ENCODE data around the gene F8. TPM values are rescaled to one million over a fixed set of nuclear protein-coding genes. Genes with fewer than 3 reads are reported as not detected.

The F8 gene
- total and polyA plus RNA-seq, 10 of the 15 experiments (the other 5 are each of a cell fraction or from before 2014, with no cell fraction given): 3.0 to 8.1 (median 5.1) TPM

DNA sequence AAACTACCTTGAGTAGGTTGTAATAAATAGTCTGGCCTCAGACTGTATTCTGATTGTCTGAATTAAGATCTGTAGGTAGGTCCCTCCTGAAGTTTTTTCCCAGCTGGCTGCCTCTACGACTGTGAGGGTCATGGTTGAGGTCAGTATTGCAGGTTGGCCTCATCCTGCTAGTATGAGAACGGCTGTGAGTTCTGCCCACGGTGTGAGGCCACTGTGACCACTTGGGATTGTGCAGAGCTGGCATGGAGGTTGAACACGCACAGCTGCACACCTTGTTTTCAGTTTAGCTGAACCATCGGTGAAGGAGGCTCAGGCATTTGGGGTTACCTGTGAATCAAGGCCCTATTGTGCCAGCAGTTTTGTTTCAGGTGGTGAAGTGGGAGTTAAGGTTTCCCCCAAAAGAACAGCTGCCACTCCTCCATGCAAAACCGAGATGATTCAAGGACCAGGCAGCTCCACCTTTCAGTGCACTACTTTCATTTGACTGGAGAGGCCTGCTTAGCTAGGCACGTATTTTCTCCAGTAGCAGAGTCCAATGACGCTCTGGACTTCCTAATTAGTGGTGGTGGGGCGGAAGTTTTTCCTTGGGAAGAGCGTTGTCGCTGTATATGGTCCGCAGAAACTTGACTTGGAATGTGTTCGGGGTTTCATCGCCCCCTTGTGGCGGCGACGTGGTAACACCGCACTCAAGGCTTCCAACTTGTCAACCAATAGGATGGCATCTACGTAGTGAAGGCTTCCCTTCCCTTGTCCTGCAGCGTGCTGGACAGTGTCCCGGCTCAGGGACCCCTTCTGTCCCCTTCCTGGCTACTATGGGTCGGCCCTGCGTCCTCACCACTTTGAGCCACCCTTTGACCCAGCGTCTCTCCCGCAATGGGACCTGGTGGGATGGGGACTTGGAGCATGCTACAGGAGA is 34.6 kb upstream of the F8 start (continued):
- no peak for TF ChIP-seq CHD2 (IDR thresholded peaks at IDR 0.05; ENCODE audit: borderline replicate concordance, low read depth, low read length)
- no peak for TF ChIP-seq YY1 (IDR thresholded peaks at IDR 0.05; ENCODE audit: low read depth, low read length)
- no peak; the same call in 1 of the 2 replicates for TF ChIP-seq FOXM1 (IDR thresholded peaks at IDR 0.05; ENCODE audit: low read depth, low read length)
- no peak for TF ChIP-seq RBBP5 (conservative IDR thresholded peaks at IDR 0.05)
- TF ChIP-seq SMAD1 (IDR thresholded peaks at IDR 0.05; ENCODE audit: low read depth, partially characterized antibody): no peak
- TF ChIP-seq NR2F1 (conservative IDR thresholded peaks at IDR 0.05): no peak
- TF ChIP-seq CREB1 (IDR thresholded peaks at IDR 0.05; ENCODE audit: low read depth): peak; percentile 62; the same call in 1 of the 2 replicates
- TF ChIP-seq TARDBP (IDR thresholded peaks at IDR 0.05; ENCODE audit: borderline replicate concordance): no peak
- TF ChIP-seq HDAC6 (IDR thresholded peaks at IDR 0.05; ENCODE audit: unreplicated experiment): no peak
- no peak for TF ChIP-seq ZNF274 (IDR thresholded peaks at IDR 0.05; ENCODE audit: insufficient read depth, insufficient read length)
- TF ChIP-seq SMC3 (IDR thresholded peaks at IDR 0.05; ENCODE audit: borderline replicate concordance, low read length): peak; percentile 63; the same call in 1 of the 2 replicates
- 0 out of 3 replicates have a peak, but pooled peaks have one; percentile 15 for TF ChIP-seq POU2F2 (IDR thresholded peaks at IDR 0.05; ENCODE audit: borderline replicate concordance, low read depth, low read length)
- no peak for TF ChIP-seq SMAD5 (IDR thresholded peaks at IDR 0.05; ENCODE audit: low read depth)
- no peak for TF ChIP-seq HDAC2 (IDR thresholded peaks at IDR 0.05)
- TF ChIP-seq SP1 (IDR thresholded peaks at IDR 0.05; ENCODE audit: low read depth, low read length): no peak
- no peak for TF ChIP-seq NFYA (IDR thresholded peaks at IDR 0.05; ENCODE audit: borderline replicate concordance, low read depth, low read length)
- no peak for TF ChIP-seq TCF12 (IDR thresholded peaks at IDR 0.05; ENCODE audit: low read depth, low read length)
- no peak for TF ChIP-seq MYB (IDR thresholded peaks at IDR 0.05; ENCODE audit: borderline replicate concordance, low read depth, low read length)
- no peak for TF ChIP-seq SRF (IDR thresholded peaks at IDR 0.05; ENCODE audit: low read depth in 2 of 2, low read length in 2 of 2)
- no peak for TF ChIP-seq NR2C2 (IDR thresholded peaks at IDR 0.05; ENCODE audit: borderline replicate concordance, control insufficient read depth, insufficient read length, low read depth)
- TF ChIP-seq NRF1 (conservative IDR thresholded peaks at IDR 0.05; ENCODE audit: low read depth, low read length): no peak
- no peak for TF ChIP-seq BRCA1 (IDR thresholded peaks at IDR 0.05; ENCODE audit: low read depth, low read length)
- TF ChIP-seq EZH2 (IDR thresholded peaks at IDR 0.05; ENCODE audit: borderline replicate concordance, control insufficient read depth, low read depth, low read length): no peak
- TF ChIP-seq MEF2B (IDR thresholded peaks at IDR 0.05; ENCODE audit: partially characterized antibody, poor library complexity, severe bottlenecking): no peak
- no peak for TF ChIP-seq IRF5 (IDR thresholded peaks at IDR 0.05; ENCODE audit: borderline replicate concordance)
- 0 out of 2 replicates have a peak, but pooled peaks have one; percentile 47 for TF ChIP-seq POLR2AphosphoS5 (IDR thresholded peaks at IDR 0.05; ENCODE audit: low read length)
- no peak for TF ChIP-seq CHD1 (IDR thresholded peaks at IDR 0.05; ENCODE audit: low read depth, low read length)
- 0 out of 2 replicates have a peak, but pooled peaks have one; percentile 46 for TF ChIP-seq CREM (IDR thresholded peaks at IDR 0.05; ENCODE audit: low read depth)
- no peak for TF ChIP-seq SIX5 (IDR thresholded peaks at IDR 0.05; ENCODE audit: low read depth, low read length, severe bottlenecking)
- TF ChIP-seq PAX8 (IDR thresholded peaks at IDR 0.05): no peak
- no peak for TF ChIP-seq YBX1 (IDR thresholded peaks at IDR 0.05)
- TF ChIP-seq WRNIP1 (IDR thresholded peaks at IDR 0.05; ENCODE audit: borderline replicate concordance, low read depth, low read length): no peak
- no peak for TF ChIP-seq POLR2A (IDR thresholded peaks at IDR 0.05; ENCODE audit: low read depth, low read length)
- TF ChIP-seq FOS (IDR thresholded peaks at IDR 0.05; ENCODE audit: borderline replicate concordance, extremely low read depth, insufficient read length): no peak
- TF ChIP-seq PAX5 (IDR thresholded peaks at IDR 0.05; ENCODE audit: borderline replicate concordance, low read depth, low read length): no peak
